Upper lobe of left lung (tissue), 4 donors: ENCODE measurements around the gene GRK2.
A peak's percentile ranks its signal among the peaks of the same experiment; 100 is the strongest.

Experiments
- EP300 ChIP-seq, 4 donors: sonication (generic); formaldehyde crosslinking; IDR thresholded peaks; one replicate each; pipeline ENCODE4 v1.5.1; 2017; ENCODE audit warnings: antibody characterized with exemption in 4 of 4, control low read depth in 2 of 4
- POLR2A ChIP-seq, 4 donors: fragments of 450-650 bp; IDR thresholded peaks; one replicate each; pipeline ENCODE4 v1.5.1; 2016 to 2017; ENCODE audit warnings: antibody characterized with exemption in 4 of 4, mild to moderate bottlenecking in 2 of 4
- TF ChIP-seq, protein P1 (sequence below), 6 experiments: fragments of 450-650 bp in 4 of 6; fragments of 200-600 bp in 2 of 6; sonication (generic) in 2 of 6; IDR thresholded peaks; one replicate each; pipeline ENCODE4 v1.5.1; 2016 to 2019; ENCODE audit warnings: antibody characterized with exemption in 6 of 6

DNA sequence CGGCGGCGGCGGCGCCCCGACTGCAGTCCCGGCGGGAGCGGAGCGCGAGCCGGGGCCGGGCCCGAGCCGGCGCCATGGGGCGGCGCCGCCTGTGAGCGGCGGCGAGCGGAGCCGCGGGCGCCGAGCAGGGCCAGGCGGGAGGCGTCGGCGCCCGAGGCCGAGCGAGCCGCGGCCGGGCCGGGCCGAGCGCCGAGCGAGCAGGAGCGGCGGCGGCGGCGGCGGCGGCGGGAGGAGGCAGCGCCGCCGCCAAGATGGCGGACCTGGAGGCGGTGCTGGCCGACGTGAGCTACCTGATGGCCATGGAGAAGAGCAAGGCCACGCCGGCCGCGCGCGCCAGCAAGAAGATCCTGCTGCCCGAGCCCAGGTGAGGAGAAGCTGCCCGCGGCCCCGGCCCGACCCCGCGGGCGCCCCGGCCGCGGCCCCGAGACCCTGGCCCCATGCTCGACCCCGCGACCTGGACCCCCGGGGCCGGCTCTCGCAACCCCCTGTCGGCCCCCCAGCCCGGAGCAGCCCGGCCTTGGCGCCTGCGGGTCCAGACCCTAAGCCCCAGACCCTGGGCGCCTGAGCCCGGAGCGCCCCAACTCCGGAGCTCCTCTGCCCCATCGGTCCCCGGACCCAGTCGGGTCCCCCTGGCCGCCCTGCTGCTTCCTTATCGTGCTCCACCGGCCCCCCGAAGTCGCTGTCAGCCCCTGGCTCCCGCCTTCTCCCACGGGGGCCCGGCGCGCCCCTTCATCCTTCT, at the start of gene GRK2:
- TF ChIP-seq, protein P1, sequence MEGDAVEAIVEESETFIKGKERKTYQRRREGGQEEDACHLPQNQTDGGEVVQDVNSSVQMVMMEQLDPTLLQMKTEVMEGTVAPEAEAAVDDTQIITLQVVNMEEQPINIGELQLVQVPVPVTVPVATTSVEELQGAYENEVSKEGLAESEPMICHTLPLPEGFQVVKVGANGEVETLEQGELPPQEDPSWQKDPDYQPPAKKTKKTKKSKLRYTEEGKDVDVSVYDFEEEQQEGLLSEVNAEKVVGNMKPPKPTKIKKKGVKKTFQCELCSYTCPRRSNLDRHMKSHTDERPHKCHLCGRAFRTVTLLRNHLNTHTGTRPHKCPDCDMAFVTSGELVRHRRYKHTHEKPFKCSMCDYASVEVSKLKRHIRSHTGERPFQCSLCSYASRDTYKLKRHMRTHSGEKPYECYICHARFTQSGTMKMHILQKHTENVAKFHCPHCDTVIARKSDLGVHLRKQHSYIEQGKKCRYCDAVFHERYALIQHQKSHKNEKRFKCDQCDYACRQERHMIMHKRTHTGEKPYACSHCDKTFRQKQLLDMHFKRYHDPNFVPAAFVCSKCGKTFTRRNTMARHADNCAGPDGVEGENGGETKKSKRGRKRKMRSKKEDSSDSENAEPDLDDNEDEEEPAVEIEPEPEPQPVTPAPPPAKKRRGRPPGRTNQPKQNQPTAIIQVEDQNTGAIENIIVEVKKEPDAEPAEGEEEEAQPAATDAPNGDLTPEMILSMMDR (IDR thresholded peaks at IDR 0.05) = peak in 1 of 6 experiments; percentile 11
- TF ChIP-seq POLR2A (IDR thresholded peaks at IDR 0.05) (no peak), EP300 (IDR thresholded peaks at IDR 0.05) (no peak)
